Superior temporal gyrus (tissue), 1 donor: ENCODE measurements around the gene ZBTB16.
A peak's percentile ranks its signal among the peaks of the same experiment; 100 is the strongest.

Experiments used
- DNase-seq: peaks from one replicate; pipeline ENCODE4 v3.0.0-alpha.2; 2016; ENCODE audit errors: extremely low spot score

Gene ZBTB16

GRCh38 chr11:114260483-114260882, 201.0 kb downstream of the ZBTB16 start:
- no peak for DNase-seq

DNA sequence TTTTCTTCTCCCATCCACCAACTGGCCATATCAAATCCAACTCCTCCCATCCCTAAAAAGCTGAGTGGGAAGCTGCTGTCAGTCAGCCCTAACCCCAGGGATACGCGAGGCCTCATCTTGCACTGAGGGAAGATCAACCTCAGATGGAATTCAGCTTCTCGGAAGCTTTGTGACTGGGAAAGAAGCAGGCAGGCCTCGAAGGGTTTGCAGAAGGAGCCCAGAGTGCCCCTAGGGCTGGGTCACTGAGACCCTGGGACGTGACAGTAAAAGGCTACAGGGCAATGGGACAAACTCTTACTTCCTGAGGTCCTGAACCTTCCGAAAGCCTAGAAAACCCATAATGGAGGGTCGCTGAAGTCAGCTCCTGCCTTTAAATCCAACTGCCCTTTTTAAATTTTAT, 202.3 kb downstream of the ZBTB16 start:
- no peak for DNase-seq

- DNase-seq: peak; percentile 82
Observed at GRCh38 chr11:114262681-114263512, 203.4 kb downstream of the ZBTB16 start.

- DNase-seq: no peak
Observed at GRCh38 chr11:114263513-114264170, 204.1 kb downstream of the ZBTB16 start.

DNA sequence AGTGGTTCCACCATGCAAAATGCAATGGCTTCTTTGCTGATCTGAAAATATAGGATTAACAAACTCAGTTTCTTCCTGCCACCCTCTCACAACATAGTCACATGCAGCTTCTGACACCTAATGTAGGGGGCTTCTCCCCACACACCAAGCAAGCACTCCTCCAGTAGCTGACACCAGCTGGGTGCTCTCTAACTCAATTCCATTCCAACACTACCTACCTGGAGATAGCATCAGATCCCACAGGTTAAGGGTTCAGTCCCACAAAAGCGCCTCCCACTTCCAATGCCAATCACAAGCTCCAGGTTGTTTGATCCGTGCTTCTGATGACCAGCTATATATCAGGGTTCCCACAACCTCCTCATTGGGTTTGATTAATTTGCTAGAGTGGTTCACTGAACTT, 204.9 kb downstream of the ZBTB16 start:
- DNase-seq: no peak

- no peak for DNase-seq
Observed at GRCh38 chr11:114265122-114265878, 205.8 kb downstream of the ZBTB16 start.

- no peak for DNase-seq
Observed at GRCh38 chr11:114269498-114269897, 210.0 kb downstream of the ZBTB16 start.

DNA sequence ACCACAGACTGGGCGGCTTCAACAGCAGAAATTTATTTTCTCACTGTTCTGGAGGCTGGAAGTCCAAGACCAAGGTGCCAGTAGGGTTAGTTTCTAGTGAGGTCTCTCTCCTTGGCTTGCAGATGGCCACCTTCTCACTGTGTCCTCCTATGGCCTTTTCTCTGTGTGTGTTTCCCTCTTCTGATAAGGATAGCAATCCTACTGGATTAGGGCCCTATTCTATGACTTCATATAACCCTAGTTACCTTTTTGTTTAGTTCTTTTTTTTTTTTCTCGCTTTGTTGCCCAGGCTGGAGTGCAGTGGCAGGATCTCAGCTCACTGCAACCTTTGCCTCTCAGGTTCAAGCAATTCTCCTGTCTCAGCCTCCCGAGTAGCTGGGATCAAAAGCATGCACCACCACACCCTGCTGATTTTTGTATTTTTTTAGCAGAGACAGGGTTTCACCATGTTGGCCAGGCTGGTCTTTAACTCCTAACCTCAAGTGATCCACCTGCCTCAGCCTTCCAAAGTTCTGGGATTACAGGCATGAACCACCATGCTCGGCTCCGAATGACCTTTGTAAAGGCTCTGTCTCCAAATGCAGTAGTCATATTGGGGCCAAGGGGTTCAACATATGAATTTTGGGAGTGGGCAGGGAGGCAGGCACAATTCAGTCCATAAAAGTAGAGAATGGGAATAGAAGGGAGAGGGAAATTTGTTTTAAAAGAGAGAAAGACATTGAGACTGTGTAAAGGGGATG, 211.2 kb downstream of the ZBTB16 start:
- no peak for DNase-seq

GRCh38 chr11:114271316-114271715, 211.8 kb downstream of the ZBTB16 start:
- no peak for DNase-seq

GRCh38 chr11:114272311-114272710, 212.8 kb downstream of the ZBTB16 start:
- DNase-seq: no peak

GRCh38 chr11:114273071-114273470, 213.6 kb downstream of the ZBTB16 start:
- no peak for DNase-seq

GRCh38 chr11:114273890-114274635, 214.6 kb downstream of the ZBTB16 start:
- DNase-seq: no peak

- no peak for DNase-seq
Observed at GRCh38 chr11:114274637-114275036, 215.1 kb downstream of the ZBTB16 start.

DNA sequence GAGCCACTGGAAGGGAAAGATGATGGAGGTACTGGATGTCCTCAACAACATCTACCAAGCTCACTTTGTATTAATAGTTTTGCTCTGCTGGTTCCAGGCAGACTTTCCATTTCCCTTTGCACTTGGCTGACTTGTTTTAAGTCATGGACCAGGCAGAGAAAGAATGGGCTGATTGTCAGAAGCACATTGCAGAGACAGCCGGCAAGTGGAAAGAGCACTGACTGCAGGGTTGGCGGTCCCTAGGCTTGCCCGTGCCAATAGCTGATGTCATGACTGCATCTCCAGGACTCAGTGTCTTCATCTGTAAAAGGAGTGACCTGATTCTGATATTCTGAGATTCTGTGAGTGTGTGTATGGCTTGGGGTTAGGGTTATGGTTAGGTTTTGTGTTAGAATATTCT, 215.8 kb downstream of the ZBTB16 start:
- no peak for DNase-seq

GRCh38 chr11:114276077-114276476, 216.6 kb downstream of the ZBTB16 start:
- no peak for DNase-seq

GRCh38 chr11:114277637-114278341, 218.3 kb downstream of the ZBTB16 start:
- DNase-seq: no peak

DNA sequence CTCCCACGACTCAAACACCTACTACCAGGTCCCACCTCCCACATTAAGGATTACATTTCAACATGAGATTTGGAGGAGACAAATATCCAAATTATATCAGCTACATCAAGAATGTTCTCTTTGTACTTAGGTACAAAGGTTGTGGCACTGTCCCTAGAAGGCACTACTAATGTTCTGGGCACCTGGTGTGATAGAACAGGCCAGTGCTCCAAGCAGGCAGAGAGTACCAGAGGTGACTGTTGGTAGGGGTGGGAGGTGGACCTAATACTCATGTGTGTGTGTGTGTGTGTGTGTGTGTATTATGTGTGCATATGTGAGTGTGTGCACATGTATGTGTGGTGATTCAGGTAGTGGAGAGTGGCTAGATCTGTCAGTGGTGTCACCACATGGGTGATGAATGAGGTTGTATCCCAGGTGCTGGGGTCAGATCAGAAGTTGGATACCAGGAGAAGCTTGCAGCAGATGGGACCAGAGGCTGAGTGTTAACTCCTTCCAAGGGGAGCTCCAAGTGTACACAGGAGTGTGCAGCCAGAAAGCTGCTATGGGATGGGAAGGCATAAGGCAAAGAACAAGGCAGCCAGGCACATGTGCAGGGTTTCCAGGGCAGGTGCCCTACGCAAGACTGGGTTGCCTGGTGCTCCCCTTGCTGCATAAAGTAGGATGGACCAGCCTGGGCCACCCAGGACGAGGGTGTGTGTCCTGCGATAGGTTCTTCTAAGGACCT, 219.0 kb downstream of the ZBTB16 start:
- no peak for DNase-seq

GRCh38 chr11:114279792-114280546, 220.5 kb downstream of the ZBTB16 start:
- no peak for DNase-seq

- peak; percentile 25 for DNase-seq
Observed at GRCh38 chr11:114280696-114281095, 221.2 kb downstream of the ZBTB16 start.
